ENCODE measurements around the gene GPRC5C.

The GPRC5C gene

GRCh38 chr17:74449306-74449705 lies 17.4 kb downstream of the GPRC5C start:
- Mint-ChIP-seq H3K27me3 (ENCODE audit: low read depth) (peaks cover 10% of the 10 kb centered on the region), H3K27ac (no peak overlapping the region), H3K4me1 (peaks cover 33% of the 10 kb centered on the region), H3K36me3 (ENCODE audit: low read depth) (peaks cover 11% of the 10 kb centered on the region), H3K9me3 (no peaks in the 10 kb centered on the region), H3K4me3 (no peak overlapping the region)
- TF ChIP-seq CTCF (IDR thresholded peaks at IDR 0.05; ENCODE audit: unreplicated experiment in 3 of 3), result no peak

DNA sequence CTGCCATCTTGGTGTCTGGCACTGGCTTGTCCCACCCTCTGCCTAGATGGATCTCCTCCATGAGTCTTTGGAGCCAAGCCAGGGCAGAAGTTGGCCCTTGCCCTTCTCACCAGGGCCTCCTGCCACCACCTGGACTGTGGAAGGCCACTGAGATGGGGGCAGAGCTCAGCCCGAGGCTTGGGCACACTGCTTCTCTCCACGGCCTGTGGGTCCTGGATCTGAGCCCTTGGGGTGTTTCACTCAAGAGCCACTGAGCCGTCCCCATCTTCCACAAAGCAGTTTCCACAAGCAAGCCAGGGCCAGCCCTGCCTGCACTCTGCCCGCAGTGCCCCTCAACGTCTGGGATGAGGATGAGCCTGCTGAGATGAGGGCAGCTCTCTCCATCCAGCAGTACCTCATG lies 17.9 kb downstream of the GPRC5C start:
- Mint-ChIP-seq H3K4me3 (no peak overlapping the region), H3K9me3 (no peaks in the 10 kb centered on the region), H3K27ac (no peak overlapping the region), H3K36me3 (ENCODE audit: low read depth) (peaks cover 11% of the 10 kb centered on the region), H3K4me1 (peaks cover 36% of the 10 kb centered on the region), H3K27me3 (ENCODE audit: low read depth) (peaks cover 10% of the 10 kb centered on the region)
- TF ChIP-seq CTCF (IDR thresholded peaks at IDR 0.05; ENCODE audit: unreplicated experiment in 3 of 3), result no peak

- H3K27me3 Mint-ChIP-seq (ENCODE audit: low read depth), result peaks cover 10% of the 10 kb centered on the region
- peaks cover 41% of the 10 kb centered on the region for H3K4me1 Mint-ChIP-seq
- no peak overlapping the region for H3K4me3 Mint-ChIP-seq
- no peak for TF ChIP-seq CTCF (IDR thresholded peaks at IDR 0.05; ENCODE audit: unreplicated experiment in 3 of 3)
- no peaks in the 10 kb centered on the region for H3K9me3 Mint-ChIP-seq
- no peak overlapping the region for H3K27ac Mint-ChIP-seq
- peaks cover 11% of the 10 kb centered on the region for H3K36me3 Mint-ChIP-seq (ENCODE audit: low read depth)
Measured at GRCh38 chr17:74450231-74450630, 18.3 kb downstream of the GPRC5C start.

- H3K27ac Mint-ChIP-seq, result peak overlapping the region in 1 of 3 experiments; percentile 75
Measured at GRCh38 chr17:74450925-74451403, 19.1 kb downstream of the GPRC5C start.

GRCh38 chr17:74451557-74451956 lies 19.7 kb downstream of the GPRC5C start:
- peak overlapping the region; percentile 56 to 82 (median 62) for H3K27ac Mint-ChIP-seq
- H3K4me3 Mint-ChIP-seq, result no peak overlapping the region
- H3K27me3 Mint-ChIP-seq (ENCODE audit: low read depth), result peaks cover 10% of the 10 kb centered on the region
- no peak for TF ChIP-seq CTCF (IDR thresholded peaks at IDR 0.05; ENCODE audit: unreplicated experiment in 3 of 3)
- H3K4me1 Mint-ChIP-seq, result peaks cover 51% of the 10 kb centered on the region
- H3K36me3 Mint-ChIP-seq (ENCODE audit: low read depth), result peaks cover 11% of the 10 kb centered on the region
- H3K9me3 Mint-ChIP-seq, result no peaks in the 10 kb centered on the region

More at GRCh38 chr17:74450925-74451403, 19.1 kb downstream of the GPRC5C start:
- no peak for TF ChIP-seq CTCF (IDR thresholded peaks at IDR 0.05; ENCODE audit: unreplicated experiment in 3 of 3)
- Mint-ChIP-seq H3K9me3 (no peaks in the 10 kb centered on the region), H3K36me3 (ENCODE audit: low read depth) (peaks cover 11% of the 10 kb centered on the region), H3K4me1 (peaks cover 47% of the 10 kb centered on the region), H3K4me3 (peak overlapping the region in 2 of 3 experiments; percentile 8 to 17), H3K27me3 (ENCODE audit: low read depth) (peaks cover 10% of the 10 kb centered on the region)
